Measurements from ENCODE around the gene INHBE. TPM values are rescaled to one million over a fixed set of nuclear protein-coding genes. Genes with fewer than 3 reads are reported as not detected.

Gene INHBE
- total RNA-seq, 1 donor from 2014 or later, result 1.2 TPM

DNA sequence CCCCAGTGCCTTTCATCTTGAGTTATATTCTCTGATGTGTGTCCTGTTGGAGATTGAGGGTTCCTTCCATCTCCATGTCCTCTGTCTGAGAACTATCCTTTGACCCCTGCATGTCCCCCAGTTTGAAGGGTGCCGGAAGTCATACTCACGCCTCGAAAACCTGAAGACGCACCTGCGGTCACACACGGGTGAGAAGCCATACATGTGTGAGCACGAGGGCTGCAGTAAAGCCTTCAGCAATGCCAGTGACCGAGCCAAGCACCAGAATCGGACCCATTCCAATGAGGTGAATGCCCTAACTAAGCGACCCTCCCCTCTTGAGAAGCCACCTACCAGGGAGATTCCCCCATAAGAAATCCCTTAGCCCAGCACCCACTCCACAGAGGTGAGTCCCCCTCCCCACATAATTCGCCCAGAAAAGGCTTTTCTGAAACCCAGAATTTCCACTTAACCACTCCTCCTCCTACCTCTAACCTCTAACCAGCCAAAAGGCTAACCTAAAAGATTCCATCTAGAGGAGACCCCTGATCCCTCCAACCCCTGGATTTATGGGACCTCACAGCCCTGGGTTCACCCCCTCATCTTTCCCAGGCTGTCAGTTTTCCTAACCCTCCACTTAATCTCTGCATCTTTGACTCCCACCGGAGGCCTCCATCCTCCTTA lies 12.2 kb downstream of the INHBE start:
- Mint-ChIP-seq H3K9me3 (ENCODE audit: low read depth) (no peaks in the 10 kb centered on the region), H3K36me3 (ENCODE audit: insufficient read depth) (no peaks in the 10 kb centered on the region), H3K27ac (no peak overlapping the region), H3K4me3 (ENCODE audit: low read depth) (no peak overlapping the region), H3K4me1 (ENCODE audit: low read depth) (peaks cover 3% of the 10 kb centered on the region), H3K27me3 (peaks cover 81% of the 10 kb centered on the region)
- TF ChIP-seq, protein P1, sequence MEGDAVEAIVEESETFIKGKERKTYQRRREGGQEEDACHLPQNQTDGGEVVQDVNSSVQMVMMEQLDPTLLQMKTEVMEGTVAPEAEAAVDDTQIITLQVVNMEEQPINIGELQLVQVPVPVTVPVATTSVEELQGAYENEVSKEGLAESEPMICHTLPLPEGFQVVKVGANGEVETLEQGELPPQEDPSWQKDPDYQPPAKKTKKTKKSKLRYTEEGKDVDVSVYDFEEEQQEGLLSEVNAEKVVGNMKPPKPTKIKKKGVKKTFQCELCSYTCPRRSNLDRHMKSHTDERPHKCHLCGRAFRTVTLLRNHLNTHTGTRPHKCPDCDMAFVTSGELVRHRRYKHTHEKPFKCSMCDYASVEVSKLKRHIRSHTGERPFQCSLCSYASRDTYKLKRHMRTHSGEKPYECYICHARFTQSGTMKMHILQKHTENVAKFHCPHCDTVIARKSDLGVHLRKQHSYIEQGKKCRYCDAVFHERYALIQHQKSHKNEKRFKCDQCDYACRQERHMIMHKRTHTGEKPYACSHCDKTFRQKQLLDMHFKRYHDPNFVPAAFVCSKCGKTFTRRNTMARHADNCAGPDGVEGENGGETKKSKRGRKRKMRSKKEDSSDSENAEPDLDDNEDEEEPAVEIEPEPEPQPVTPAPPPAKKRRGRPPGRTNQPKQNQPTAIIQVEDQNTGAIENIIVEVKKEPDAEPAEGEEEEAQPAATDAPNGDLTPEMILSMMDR (IDR thresholded peaks at IDR 0.05; ENCODE audit: unreplicated experiment), result no peak
- no peak for DNase-seq (ENCODE audit: low spot score, unreplicated experiment)

DNA sequence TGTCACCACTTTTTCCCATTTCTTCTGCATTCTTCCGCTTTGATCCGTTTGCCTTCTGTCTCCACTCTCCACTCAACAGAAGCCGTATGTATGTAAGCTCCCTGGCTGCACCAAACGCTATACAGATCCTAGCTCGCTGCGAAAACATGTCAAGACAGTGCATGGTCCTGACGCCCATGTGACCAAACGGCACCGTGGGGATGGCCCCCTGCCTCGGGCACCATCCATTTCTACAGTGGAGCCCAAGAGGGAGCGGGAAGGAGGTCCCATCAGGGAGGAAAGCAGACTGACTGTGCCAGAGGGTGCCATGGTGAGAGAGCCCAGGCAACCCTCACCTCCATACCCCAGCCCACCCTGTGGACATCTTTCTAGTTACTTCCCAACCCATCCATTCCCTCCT lies 12.8 kb downstream of the INHBE start:
- DNase-seq (ENCODE audit: low spot score, unreplicated experiment), result no peak
- Mint-ChIP-seq H3K4me1 (ENCODE audit: low read depth) (no peaks in the 10 kb centered on the region), H3K9me3 (ENCODE audit: low read depth) (no peaks in the 10 kb centered on the region), H3K4me3 (ENCODE audit: low read depth) (no peak overlapping the region), H3K27ac (no peak overlapping the region), H3K27me3 (peaks cover 81% of the 10 kb centered on the region), H3K36me3 (ENCODE audit: insufficient read depth) (no peaks in the 10 kb centered on the region)
- TF ChIP-seq, protein P1 (IDR thresholded peaks at IDR 0.05; ENCODE audit: unreplicated experiment), result no peak

DNA sequence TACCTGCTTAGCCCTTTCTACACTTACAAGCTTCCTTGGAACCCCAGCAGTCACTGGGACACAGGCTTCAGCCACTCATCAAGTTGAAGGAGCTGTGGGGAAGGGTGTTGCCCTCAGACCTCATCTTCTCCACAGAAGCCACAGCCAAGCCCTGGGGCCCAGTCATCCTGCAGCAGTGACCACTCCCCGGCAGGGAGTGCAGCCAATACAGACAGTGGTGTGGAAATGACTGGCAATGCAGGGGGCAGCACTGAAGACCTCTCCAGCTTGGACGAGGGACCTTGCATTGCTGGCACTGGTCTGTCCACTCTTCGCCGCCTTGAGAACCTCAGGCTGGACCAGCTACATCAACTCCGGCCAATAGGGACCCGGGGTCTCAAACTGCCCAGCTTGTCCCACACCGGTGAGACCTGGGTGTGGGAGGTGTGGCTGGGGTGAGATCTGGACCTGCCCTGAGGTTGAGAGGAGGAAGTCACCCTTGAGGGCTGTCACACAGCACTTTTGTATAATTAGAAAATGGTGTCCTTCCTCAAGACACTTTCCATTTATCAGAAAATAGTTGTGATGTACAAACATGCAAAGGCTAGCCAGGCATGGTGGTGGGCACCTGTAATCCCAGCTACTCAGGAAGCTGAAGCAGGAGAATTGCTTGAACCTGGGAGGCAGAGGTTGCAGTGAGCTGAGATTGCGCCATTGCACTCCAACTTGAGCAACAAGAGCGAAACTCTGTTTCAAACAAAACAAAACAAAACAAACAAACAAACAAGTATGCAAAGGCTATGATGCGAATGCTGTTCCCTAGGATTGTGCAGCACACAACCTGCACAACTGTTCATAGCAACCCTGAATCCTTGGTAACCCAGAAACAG lies 14.4 kb downstream of the INHBE start:
- Mint-ChIP-seq H3K4me1 (ENCODE audit: low read depth) (no peaks in the 10 kb centered on the region), H3K27ac (no peak overlapping the region), H3K9me3 (ENCODE audit: low read depth) (no peaks in the 10 kb centered on the region), H3K27me3 (peaks cover 80% of the 10 kb centered on the region), H3K36me3 (ENCODE audit: insufficient read depth) (no peaks in the 10 kb centered on the region), H3K4me3 (ENCODE audit: low read depth) (no peak overlapping the region)
- TF ChIP-seq, protein P1 (IDR thresholded peaks at IDR 0.05; ENCODE audit: unreplicated experiment), result no peak
- DNase-seq (ENCODE audit: low spot score, unreplicated experiment), result no peak

DNA sequence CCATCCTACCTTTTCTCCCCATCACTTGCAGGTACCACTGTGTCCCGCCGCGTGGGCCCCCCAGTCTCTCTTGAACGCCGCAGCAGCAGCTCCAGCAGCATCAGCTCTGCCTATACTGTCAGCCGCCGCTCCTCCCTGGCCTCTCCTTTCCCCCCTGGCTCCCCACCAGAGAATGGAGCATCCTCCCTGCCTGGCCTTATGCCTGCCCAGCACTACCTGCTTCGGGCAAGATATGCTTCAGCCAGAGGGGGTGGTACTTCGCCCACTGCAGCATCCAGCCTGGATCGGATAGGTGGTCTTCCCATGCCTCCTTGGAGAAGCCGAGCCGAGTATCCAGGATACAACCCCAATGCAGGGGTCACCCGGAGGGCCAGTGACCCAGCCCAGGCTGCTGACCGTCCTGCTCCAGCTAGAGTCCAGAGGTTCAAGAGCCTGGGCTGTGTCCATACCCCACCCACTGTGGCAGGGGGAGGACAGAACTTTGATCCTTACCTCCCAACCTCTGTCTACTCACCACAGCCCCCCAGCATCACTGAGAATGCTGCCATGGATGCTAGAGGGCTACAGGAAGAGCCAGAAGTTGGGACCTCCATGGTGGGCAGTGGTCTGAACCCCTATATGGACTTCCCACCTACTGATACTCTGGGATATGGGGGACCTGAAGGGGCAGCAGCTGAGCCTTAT lies 15.3 kb downstream of the INHBE start:
- Mint-ChIP-seq H3K9me3 (ENCODE audit: low read depth) (no peaks in the 10 kb centered on the region), H3K4me3 (ENCODE audit: low read depth) (no peak overlapping the region), H3K27ac (no peak overlapping the region), H3K36me3 (ENCODE audit: insufficient read depth) (no peaks in the 10 kb centered on the region), H3K4me1 (ENCODE audit: low read depth) (no peaks in the 10 kb centered on the region), H3K27me3 (peaks cover 79% of the 10 kb centered on the region)
- TF ChIP-seq, protein P1 (IDR thresholded peaks at IDR 0.05; ENCODE audit: unreplicated experiment), result no peak
- DNase-seq (ENCODE audit: low spot score, unreplicated experiment), result no peak

DNA sequence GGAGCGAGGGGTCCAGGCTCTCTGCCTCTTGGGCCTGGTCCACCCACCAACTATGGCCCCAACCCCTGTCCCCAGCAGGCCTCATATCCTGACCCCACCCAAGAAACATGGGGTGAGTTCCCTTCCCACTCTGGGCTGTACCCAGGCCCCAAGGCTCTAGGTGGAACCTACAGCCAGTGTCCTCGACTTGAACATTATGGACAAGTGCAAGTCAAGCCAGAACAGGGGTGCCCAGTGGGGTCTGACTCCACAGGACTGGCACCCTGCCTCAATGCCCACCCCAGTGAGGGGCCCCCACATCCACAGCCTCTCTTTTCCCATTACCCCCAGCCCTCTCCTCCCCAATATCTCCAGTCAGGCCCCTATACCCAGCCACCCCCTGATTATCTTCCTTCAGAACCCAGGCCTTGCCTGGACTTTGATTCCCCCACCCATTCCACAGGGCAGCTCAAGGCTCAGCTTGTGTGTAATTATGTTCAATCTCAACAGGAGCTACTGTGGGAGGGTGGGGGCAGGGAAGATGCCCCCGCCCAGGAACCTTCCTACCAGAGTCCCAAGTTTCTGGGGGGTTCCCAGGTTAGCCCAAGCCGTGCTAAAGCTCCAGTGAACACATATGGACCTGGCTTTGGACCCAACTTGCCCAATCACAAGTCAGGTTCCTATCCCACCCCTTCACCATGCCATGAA lies 16.0 kb downstream of the INHBE start:
- peaks cover 77% of the 10 kb centered on the region for H3K27me3 Mint-ChIP-seq
- no peaks in the 10 kb centered on the region for H3K9me3 Mint-ChIP-seq (ENCODE audit: low read depth)
- H3K36me3 Mint-ChIP-seq (ENCODE audit: insufficient read depth), result no peaks in the 10 kb centered on the region
- TF ChIP-seq, protein P1 (IDR thresholded peaks at IDR 0.05; ENCODE audit: unreplicated experiment), result no peak
- no peak overlapping the region for H3K27ac Mint-ChIP-seq
- H3K4me3 Mint-ChIP-seq (ENCODE audit: low read depth), result no peak overlapping the region
- peaks cover 3% of the 10 kb centered on the region for H3K4me1 Mint-ChIP-seq (ENCODE audit: low read depth)
- DNase-seq (ENCODE audit: low spot score, unreplicated experiment), result no peak
